Measurements from ENCODE around the gene CABS1. TPM values are rescaled to one million over a fixed set of nuclear protein-coding genes. Genes with fewer than 3 reads are reported as not detected.

The CABS1 gene
- total RNA-seq, 1 donor from 2014 or later, result not detected

GRCh38 chr4:70306076-70306475 lies 28.7 kb upstream of the CABS1 start:
- H3K36me3 ChIP-seq (ENCODE audit: insufficient read depth, low read length), result no peaks in the 10 kb centered on the region
- FAIRE-seq (no peak), DNase-seq (ENCODE audit: low read depth) (no peak)
- H3K9me3 Mint-ChIP-seq (ENCODE audit: unreplicated experiment), result no peaks in the 10 kb centered on the region
- no peak overlapping the region for H3K4me2 ChIP-seq (ENCODE audit: low read length)
- no peaks in the 10 kb centered on the region for H3K79me2 ChIP-seq (ENCODE audit: insufficient read depth, low read length)
- H3K36me3 Mint-ChIP-seq (ENCODE audit: low read depth, unreplicated experiment), result no peaks in the 10 kb centered on the region
- TF ChIP-seq, protein P1, sequence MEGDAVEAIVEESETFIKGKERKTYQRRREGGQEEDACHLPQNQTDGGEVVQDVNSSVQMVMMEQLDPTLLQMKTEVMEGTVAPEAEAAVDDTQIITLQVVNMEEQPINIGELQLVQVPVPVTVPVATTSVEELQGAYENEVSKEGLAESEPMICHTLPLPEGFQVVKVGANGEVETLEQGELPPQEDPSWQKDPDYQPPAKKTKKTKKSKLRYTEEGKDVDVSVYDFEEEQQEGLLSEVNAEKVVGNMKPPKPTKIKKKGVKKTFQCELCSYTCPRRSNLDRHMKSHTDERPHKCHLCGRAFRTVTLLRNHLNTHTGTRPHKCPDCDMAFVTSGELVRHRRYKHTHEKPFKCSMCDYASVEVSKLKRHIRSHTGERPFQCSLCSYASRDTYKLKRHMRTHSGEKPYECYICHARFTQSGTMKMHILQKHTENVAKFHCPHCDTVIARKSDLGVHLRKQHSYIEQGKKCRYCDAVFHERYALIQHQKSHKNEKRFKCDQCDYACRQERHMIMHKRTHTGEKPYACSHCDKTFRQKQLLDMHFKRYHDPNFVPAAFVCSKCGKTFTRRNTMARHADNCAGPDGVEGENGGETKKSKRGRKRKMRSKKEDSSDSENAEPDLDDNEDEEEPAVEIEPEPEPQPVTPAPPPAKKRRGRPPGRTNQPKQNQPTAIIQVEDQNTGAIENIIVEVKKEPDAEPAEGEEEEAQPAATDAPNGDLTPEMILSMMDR (IDR thresholded peaks at IDR 0.05; ENCODE audit: insufficient read depth, low read depth, low read length), result no peak
- no peak for TF ChIP-seq EZH2 (IDR thresholded peaks at IDR 0.05; ENCODE audit: insufficient read depth, low read length)
- H4K20me1 ChIP-seq (ENCODE audit: insufficient read depth, low read length), result no peaks in the 10 kb centered on the region
- no peak overlapping the region for H3K9ac ChIP-seq (ENCODE audit: low read length)
- H3K27me3 ChIP-seq (ENCODE audit: insufficient read depth, low read length), result no peaks in the 10 kb centered on the region
- no peak overlapping the region for H3K4me3 Mint-ChIP-seq (ENCODE audit: unreplicated experiment)
- no peaks in the 10 kb centered on the region for H3K4me1 ChIP-seq (ENCODE audit: insufficient read depth, low read length)
- H3K9me3 ChIP-seq (ENCODE audit: insufficient read depth, low read depth, low read length), result no peaks in the 10 kb centered on the region
- H2AFZ ChIP-seq (ENCODE audit: low read depth, low read length), result no peak overlapping the region
- H3K4me3 ChIP-seq (ENCODE audit: insufficient read depth, low read depth, low read length), result no peak overlapping the region
- H3K27ac Mint-ChIP-seq (ENCODE audit: unreplicated experiment), result no peak overlapping the region
- no peak overlapping the region for H3K27ac ChIP-seq (ENCODE audit: low read depth, low read length)
- no peaks in the 10 kb centered on the region for H3K27me3 Mint-ChIP-seq (ENCODE audit: low read depth, unreplicated experiment)
- H3K4me1 Mint-ChIP-seq (ENCODE audit: low read depth, unreplicated experiment), result no peaks in the 10 kb centered on the region

DNA sequence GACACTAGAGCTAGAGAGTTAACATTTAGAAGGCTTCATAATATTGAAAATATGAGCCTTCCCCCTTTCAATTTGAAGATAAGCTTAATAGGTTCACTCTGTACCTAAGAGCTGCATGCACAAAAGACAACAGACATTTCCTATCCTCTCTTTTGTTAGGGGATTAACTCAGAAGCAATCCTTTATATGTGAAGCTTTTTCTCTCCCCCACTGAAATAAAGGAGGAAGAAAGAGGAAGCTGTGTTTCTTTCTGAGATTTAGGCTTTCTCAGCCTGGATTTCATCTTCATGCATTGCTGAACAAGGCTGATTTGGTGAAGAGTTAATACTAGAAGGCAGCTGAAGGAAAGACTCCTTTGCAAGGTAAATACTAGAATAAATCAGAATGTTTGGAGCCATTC lies 21.0 kb upstream of the CABS1 start:
- Histone ChIP-seq H3K79me2 (ENCODE audit: insufficient read depth, low read length) (no peaks in the 10 kb centered on the region), H3K4me1 (ENCODE audit: insufficient read depth, low read length) (no peaks in the 10 kb centered on the region), H3K4me3 (ENCODE audit: insufficient read depth, low read depth, low read length) (no peak overlapping the region), H3K27me3 (ENCODE audit: insufficient read depth, low read length) (no peaks in the 10 kb centered on the region), H4K20me1 (ENCODE audit: insufficient read depth, low read length) (no peaks in the 10 kb centered on the region), H3K4me2 (ENCODE audit: low read length) (no peak overlapping the region), H3K36me3 (ENCODE audit: insufficient read depth, low read length) (no peaks in the 10 kb centered on the region), H3K27ac (ENCODE audit: low read depth, low read length) (no peak overlapping the region), H2AFZ (ENCODE audit: low read depth, low read length) (no peak overlapping the region), H3K9ac (ENCODE audit: low read length) (no peak overlapping the region), H3K9me3 (ENCODE audit: insufficient read depth, low read depth, low read length) (no peaks in the 10 kb centered on the region)
- no peaks in the 10 kb centered on the region for H3K9me3 Mint-ChIP-seq (ENCODE audit: unreplicated experiment)
- FAIRE-seq, result no peak
- H3K27me3 Mint-ChIP-seq (ENCODE audit: low read depth, unreplicated experiment), result no peaks in the 10 kb centered on the region
- TF ChIP-seq EZH2 (IDR thresholded peaks at IDR 0.05; ENCODE audit: insufficient read depth, low read length), result no peak
- TF ChIP-seq, protein P1 (IDR thresholded peaks at IDR 0.05; ENCODE audit: insufficient read depth, low read depth, low read length), result no peak
- H3K4me3 Mint-ChIP-seq (ENCODE audit: unreplicated experiment), result no peak overlapping the region
- H3K36me3 Mint-ChIP-seq (ENCODE audit: low read depth, unreplicated experiment), result no peaks in the 10 kb centered on the region
- DNase-seq (ENCODE audit: low read depth), result no peak
- H3K4me1 Mint-ChIP-seq (ENCODE audit: low read depth, unreplicated experiment), result no peaks in the 10 kb centered on the region
- no peak overlapping the region for H3K27ac Mint-ChIP-seq (ENCODE audit: unreplicated experiment)

DNA sequence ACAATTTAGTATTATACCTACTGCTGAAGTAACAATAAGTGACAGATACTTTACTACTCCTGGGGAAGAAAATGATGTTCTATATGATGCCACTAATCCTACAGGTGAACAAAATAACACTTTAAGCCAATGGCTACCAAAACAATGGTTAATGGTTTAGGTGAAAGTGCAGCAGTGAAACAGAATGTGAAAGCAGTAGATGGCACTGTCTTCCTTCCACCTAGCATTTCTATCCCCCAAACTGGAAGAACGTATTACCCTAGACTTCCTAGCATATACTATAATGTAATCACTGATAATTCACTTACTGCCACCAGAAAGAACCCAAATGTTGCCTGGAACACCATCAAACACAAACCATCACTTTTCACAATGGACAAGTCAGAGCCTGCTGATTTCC lies 18.9 kb upstream of the CABS1 start:
- Mint-ChIP-seq H3K36me3 (ENCODE audit: low read depth, unreplicated experiment) (no peaks in the 10 kb centered on the region), H3K27me3 (ENCODE audit: low read depth, unreplicated experiment) (no peaks in the 10 kb centered on the region), H3K9me3 (ENCODE audit: unreplicated experiment) (no peaks in the 10 kb centered on the region), H3K4me1 (ENCODE audit: low read depth, unreplicated experiment) (no peaks in the 10 kb centered on the region), H3K4me3 (ENCODE audit: unreplicated experiment) (no peak overlapping the region), H3K27ac (ENCODE audit: unreplicated experiment) (no peak overlapping the region)
- Histone ChIP-seq H3K27ac (ENCODE audit: low read depth, low read length) (no peak overlapping the region), H3K4me3 (ENCODE audit: insufficient read depth, low read depth, low read length) (no peak overlapping the region), H3K79me2 (ENCODE audit: insufficient read depth, low read length) (no peaks in the 10 kb centered on the region), H2AFZ (ENCODE audit: low read depth, low read length) (no peak overlapping the region), H3K27me3 (ENCODE audit: insufficient read depth, low read length) (no peaks in the 10 kb centered on the region), H4K20me1 (ENCODE audit: insufficient read depth, low read length) (no peaks in the 10 kb centered on the region), H3K4me2 (ENCODE audit: low read length) (no peak overlapping the region), H3K4me1 (ENCODE audit: insufficient read depth, low read length) (no peaks in the 10 kb centered on the region), H3K36me3 (ENCODE audit: insufficient read depth, low read length) (no peaks in the 10 kb centered on the region), H3K9ac (ENCODE audit: low read length) (no peak overlapping the region), H3K9me3 (ENCODE audit: insufficient read depth, low read depth, low read length) (no peaks in the 10 kb centered on the region)
- FAIRE-seq (no peak), DNase-seq (ENCODE audit: low read depth) (no peak)
- TF ChIP-seq EZH2 (IDR thresholded peaks at IDR 0.05; ENCODE audit: insufficient read depth, low read length), result no peak
- TF ChIP-seq, protein P1 (IDR thresholded peaks at IDR 0.05; ENCODE audit: insufficient read depth, low read depth, low read length), result no peak

Measured in astrocyte (in vitro differentiated cells and primary cell).